ENCODE results near the gene SEMA4D.

DNA sequence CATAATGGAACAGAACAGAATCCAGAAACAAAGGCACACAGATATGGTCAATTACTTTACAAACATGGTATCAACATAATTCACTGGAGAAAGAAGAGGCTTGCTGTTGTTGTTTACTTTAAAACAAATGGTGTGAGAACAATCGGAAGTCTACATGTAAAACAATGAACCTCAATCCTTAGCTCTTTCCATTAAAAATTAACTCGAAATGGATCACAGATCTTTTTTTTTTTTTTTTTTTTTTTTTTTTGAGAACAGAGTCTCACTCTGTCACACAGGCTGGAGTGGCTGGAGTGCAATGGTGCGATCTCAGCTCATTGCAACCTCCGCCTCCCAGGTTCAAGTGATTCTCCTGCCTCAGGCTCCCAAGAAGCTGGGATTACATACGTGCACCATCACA, 9.8 kb downstream of the SEMA4D start:
- TF ChIP-seq TAF1 (IDR thresholded peaks at IDR 0.05; ENCODE audit: borderline replicate concordance, low read depth, low read length) (no peak), POLR2AphosphoS5 (IDR thresholded peaks at IDR 0.05; ENCODE audit: low read depth, low read length) (no peak), POLR2A (IDR thresholded peaks at IDR 0.05; ENCODE audit: low read depth, low read length) (no peak)

Data from GM12892 (cell line).